HEK293 (cell line): ENCODE measurements around the gene SRCIN1.
"Not testable (repeated sequence)": the region's sequence is repeated elsewhere in the genome, so short reads cannot be mapped to it uniquely, and the experiment has no call there.

Experiments used
- CTCF ChIA-PET: fragments of 350-600 bp; formaldehyde crosslinking; extraction: SDS; loops from one replicate; lab custom pipeline; 2021; ENCODE audit warnings: antibody characterized with exemption; lab: Yijun Ruan, JAX
- POLR2A ChIA-PET: fragments of 300-600 bp; formaldehyde crosslinking; extraction: SDS; loops from one replicate; lab custom pipeline; 2020; ENCODE audit warnings: antibody characterized with exemption, inconsistent platforms; lab: Yijun Ruan, JAX
- H3K27ac ChIP-seq: fragments of 200-500 bp; sonication (Bioruptor generic); 2 replicates; pipeline ENCODE4 v1.5.1; 2014; ENCODE audit warnings: low read depth, low read length, control low read depth, inconsistent platforms; ENCODE audit errors: extremely low read depth
- H3K36me3 ChIP-seq, 2 experiments: fragments of 200-500 bp in 1 of 2; sonication (Bioruptor generic) in 1 of 2; 1 replicate in 1 of 2; 2 replicates in 1 of 2; pipeline ENCODE4 v1.5.1; 2014 to 2017; ENCODE audit warnings: inconsistent platforms in 2 of 2, low read length in 2 of 2; ENCODE audit not compliant: control insufficient read depth in 2 of 2, insufficient read depth in 1 of 2
- H3K4me1 ChIP-seq: fragments of 200-500 bp; sonication (Bioruptor generic); 2 replicates; pipeline ENCODE4 v1.5.1; 2014; ENCODE audit warnings: mild to moderate bottlenecking, low read length, inconsistent platforms; ENCODE audit not compliant: control insufficient read depth, insufficient read depth
- H3K4me3 ChIP-seq: 2 replicates; pipeline ENCODE4 v1.5.1; 2011; ENCODE audit warnings: low read depth, mild to moderate bottlenecking, control low read depth, low read length, moderate library complexity
- H3K9me3 ChIP-seq: fragments of 200-500 bp; sonication (Bioruptor generic); 2 replicates; pipeline ENCODE4 v1.5.1; 2014; ENCODE audit warnings: low read depth, low read length, inconsistent platforms; ENCODE audit not compliant: control insufficient read depth, insufficient read depth
- SETDB1 ChIP-seq: IDR thresholded peaks from one replicate; pipeline ENCODE4 v1.6.1; 2017; ENCODE audit warnings: mild to moderate bottlenecking, low read length, moderate library complexity, mixed read lengths; ENCODE audit not compliant: insufficient read length
- ZFHX2 ChIP-seq: fragments of 450-650 bp; formaldehyde crosslinking; conservative IDR thresholded peaks from 2 replicates; pipeline ENCODE4 v1.5.1; 2016; ENCODE audit warnings: missing biosample characterization, missing genetic modification characterization
- ZIC2 ChIP-seq: fragments of 450-650 bp; formaldehyde crosslinking; IDR thresholded peaks from 2 replicates; pipeline ENCODE4 v1.5.1; 2016; ENCODE audit warnings: missing biosample characterization, missing genetic modification characterization
- ZNF341 ChIP-seq: fragments of 450-650 bp; formaldehyde crosslinking; IDR thresholded peaks from 2 replicates; pipeline ENCODE4; 2016; ENCODE audit warnings: low read depth, missing biosample characterization, missing genetic modification characterization
- ZNF560 ChIP-seq: fragments of 450-650 bp; formaldehyde crosslinking; IDR thresholded peaks from 2 replicates; pipeline ENCODE4 v1.5.1; 2017; ENCODE audit warnings: missing biosample characterization, missing genetic modification characterization, borderline replicate concordance
- TF ChIP-seq, protein P1 (sequence below): fragments of 450-650 bp; formaldehyde crosslinking; IDR thresholded peaks from 2 replicates; pipeline ENCODE4 v1.5.1; 2016; ENCODE audit warnings: missing biosample characterization, missing genetic modification characterization
- TF ChIP-seq, protein P2 (sequence below): fragments of 450-650 bp; formaldehyde crosslinking; IDR thresholded peaks from 2 replicates; pipeline ENCODE4 v1.5.1; 2016; ENCODE audit warnings: missing biosample characterization, missing genetic modification characterization

The SRCIN1 gene

GRCh38 chr17:38650653-38651173 lies 45.0 kb upstream of the SRCIN1 start:
- H3K27ac ChIP-seq, H3K36me3 ChIP-seq, H3K4me1 ChIP-seq, H3K4me3 ChIP-seq, H3K9me3 ChIP-seq, POLR2A ChIA-PET: not testable (repeated sequence)
- CTCF ChIA-PET: interaction anchor here (0.7 to 4.4 kb wide), 5 partner anchors 13 to 135 kb away, joined by 3 to 39 read pairs (median 7); no protein-coding TSS in a partner anchor

DNA sequence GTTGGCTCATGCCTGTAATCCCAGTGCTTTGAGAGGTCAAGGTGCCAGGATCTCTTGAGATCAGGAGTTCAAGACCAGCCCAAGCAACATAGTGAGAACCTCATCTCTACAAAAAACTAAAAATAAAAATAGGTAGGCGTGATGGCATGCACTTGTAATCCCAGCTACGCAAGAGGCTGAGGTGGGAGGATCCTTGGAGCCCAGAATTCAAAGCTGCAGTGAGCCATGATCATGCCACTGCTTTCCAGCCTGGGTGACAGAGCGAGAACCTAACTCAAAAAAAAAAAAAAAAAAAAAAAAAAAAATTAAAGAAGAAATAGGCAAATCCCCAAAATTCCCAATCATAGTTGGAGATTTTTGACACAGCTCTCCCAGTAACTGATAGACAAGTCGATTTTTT lies 32.2 kb upstream of the SRCIN1 start:
- ChIA-PET CTCF (interaction anchor here (0.6 to 1.8 kb wide), 9 partner anchors 23 to 984 kb away, joined by 3 to 10 read pairs (median 3); no protein-coding TSS in a partner anchor), POLR2A (no interaction called here)
- Histone ChIP-seq H3K36me3 (no peaks in the 10 kb centered on the region), H3K4me1 (no peaks in the 10 kb centered on the region), H3K9me3 (no peaks in the 10 kb centered on the region), H3K4me3 (no peak overlapping the region), H3K27ac (no peak overlapping the region)
- TF ChIP-seq, protein P1, sequence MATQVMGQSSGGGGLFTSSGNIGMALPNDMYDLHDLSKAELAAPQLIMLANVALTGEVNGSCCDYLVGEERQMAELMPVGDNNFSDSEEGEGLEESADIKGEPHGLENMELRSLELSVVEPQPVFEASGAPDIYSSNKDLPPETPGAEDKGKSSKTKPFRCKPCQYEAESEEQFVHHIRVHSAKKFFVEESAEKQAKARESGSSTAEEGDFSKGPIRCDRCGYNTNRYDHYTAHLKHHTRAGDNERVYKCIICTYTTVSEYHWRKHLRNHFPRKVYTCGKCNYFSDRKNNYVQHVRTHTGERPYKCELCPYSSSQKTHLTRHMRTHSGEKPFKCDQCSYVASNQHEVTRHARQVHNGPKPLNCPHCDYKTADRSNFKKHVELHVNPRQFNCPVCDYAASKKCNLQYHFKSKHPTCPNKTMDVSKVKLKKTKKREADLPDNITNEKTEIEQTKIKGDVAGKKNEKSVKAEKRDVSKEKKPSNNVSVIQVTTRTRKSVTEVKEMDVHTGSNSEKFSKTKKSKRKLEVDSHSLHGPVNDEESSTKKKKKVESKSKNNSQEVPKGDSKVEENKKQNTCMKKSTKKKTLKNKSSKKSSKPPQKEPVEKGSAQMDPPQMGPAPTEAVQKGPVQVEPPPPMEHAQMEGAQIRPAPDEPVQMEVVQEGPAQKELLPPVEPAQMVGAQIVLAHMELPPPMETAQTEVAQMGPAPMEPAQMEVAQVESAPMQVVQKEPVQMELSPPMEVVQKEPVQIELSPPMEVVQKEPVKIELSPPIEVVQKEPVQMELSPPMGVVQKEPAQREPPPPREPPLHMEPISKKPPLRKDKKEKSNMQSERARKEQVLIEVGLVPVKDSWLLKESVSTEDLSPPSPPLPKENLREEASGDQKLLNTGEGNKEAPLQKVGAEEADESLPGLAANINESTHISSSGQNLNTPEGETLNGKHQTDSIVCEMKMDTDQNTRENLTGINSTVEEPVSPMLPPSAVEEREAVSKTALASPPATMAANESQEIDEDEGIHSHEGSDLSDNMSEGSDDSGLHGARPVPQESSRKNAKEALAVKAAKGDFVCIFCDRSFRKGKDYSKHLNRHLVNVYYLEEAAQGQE (tag by site-specific recombination): no peak
- TF ChIP-seq ZFHX2 (tag by site-specific recombination): 0 out of 2 replicates have a peak, but pooled peaks have one; percentile 10

- ChIA-PET CTCF (no interaction called here), POLR2A (no interaction called here)
- TF ChIP-seq SETDB1: no peak
- TF ChIP-seq ZIC2 (tag by site-specific recombination): 0 out of 2 replicates have a peak, but pooled peaks have one; percentile 27
- TF ChIP-seq ZNF341: no peak
- Histone ChIP-seq H3K36me3 (no peaks in the 10 kb centered on the region), H3K4me3 (no peak overlapping the region), H3K9me3 (no peaks in the 10 kb centered on the region), H3K4me1 (no peaks in the 10 kb centered on the region), H3K27ac (no peak overlapping the region)
Measured at GRCh38 chr17:38636054-38636453, 30.3 kb upstream of the SRCIN1 start.

- CTCF ChIA-PET: no interaction called here
- no peak for TF ChIP-seq ZNF560 (tag by site-specific recombination)
- TF ChIP-seq, protein P2, sequence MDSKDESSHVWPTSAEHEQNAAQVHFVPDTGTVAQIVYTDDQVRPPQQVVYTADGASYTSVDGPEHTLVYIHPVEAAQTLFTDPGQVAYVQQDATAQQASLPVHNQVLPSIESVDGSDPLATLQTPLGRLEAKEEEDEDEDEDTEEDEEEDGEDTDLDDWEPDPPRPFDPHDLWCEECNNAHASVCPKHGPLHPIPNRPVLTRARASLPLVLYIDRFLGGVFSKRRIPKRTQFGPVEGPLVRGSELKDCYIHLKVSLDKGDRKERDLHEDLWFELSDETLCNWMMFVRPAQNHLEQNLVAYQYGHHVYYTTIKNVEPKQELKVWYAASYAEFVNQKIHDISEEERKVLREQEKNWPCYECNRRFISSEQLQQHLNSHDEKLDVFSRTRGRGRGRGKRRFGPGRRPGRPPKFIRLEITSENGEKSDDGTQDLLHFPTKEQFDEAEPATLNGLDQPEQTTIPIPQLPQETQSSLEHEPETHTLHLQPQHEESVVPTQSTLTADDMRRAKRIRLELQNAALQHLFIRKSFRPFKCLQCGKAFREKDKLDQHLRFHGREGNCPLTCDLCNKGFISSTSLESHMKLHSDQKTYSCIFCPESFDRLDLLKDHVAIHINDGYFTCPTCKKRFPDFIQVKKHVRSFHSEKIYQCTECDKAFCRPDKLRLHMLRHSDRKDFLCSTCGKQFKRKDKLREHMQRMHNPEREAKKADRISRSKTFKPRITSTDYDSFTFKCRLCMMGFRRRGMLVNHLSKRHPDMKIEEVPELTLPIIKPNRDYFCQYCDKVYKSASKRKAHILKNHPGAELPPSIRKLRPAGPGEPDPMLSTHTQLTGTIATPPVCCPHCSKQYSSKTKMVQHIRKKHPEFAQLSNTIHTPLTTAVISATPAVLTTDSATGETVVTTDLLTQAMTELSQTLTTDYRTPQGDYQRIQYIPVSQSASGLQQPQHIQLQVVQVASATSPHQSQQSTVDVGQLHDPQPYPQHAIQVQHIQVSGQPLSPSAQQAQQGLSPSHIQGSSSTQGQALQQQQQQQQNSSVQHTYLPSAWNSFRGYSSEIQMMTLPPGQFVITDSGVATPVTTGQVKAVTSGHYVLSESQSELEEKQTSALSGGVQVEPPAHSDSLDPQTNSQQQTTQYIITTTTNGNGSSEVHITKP (tag by site-specific recombination): peak; percentile 63
Measured at GRCh38 chr17:38632334-38632733, 26.6 kb upstream of the SRCIN1 start.

More at GRCh38 chr17:38632334-38632733, 26.6 kb upstream of the SRCIN1 start:
- Histone ChIP-seq H3K27ac (no peak overlapping the region), H3K9me3 (no peaks in the 10 kb centered on the region), H3K36me3 (no peaks in the 10 kb centered on the region), H3K4me1 (no peaks in the 10 kb centered on the region), H3K4me3 (no peak overlapping the region)
- POLR2A ChIA-PET: no interaction called here
